A673 (cell line): ENCODE measurements around the gene CEP112.

Experiments
- EZH2 ChIP-seq: fragments of 200-600 bp; sonication (generic); IDR thresholded peaks from 2 replicates; pipeline ENCODE4 v1.6.1; 2017; ENCODE audit warnings: borderline replicate concordance, low read depth, mild to moderate bottlenecking, mixed read lengths, antibody characterized with exemption, low read length; ENCODE audit not compliant: poor library complexity, severe bottlenecking
- TF ChIP-seq, protein P1 (sequence below): fragments of 300-800, 200-600 bp; sonication (generic); conservative IDR thresholded peaks from 2 replicates; pipeline ENCODE4 v1.5.1; 2017; ENCODE audit warnings: low read depth, mild to moderate bottlenecking, antibody characterized with exemption, low read length, moderate library complexity, mixed read lengths

DNA sequence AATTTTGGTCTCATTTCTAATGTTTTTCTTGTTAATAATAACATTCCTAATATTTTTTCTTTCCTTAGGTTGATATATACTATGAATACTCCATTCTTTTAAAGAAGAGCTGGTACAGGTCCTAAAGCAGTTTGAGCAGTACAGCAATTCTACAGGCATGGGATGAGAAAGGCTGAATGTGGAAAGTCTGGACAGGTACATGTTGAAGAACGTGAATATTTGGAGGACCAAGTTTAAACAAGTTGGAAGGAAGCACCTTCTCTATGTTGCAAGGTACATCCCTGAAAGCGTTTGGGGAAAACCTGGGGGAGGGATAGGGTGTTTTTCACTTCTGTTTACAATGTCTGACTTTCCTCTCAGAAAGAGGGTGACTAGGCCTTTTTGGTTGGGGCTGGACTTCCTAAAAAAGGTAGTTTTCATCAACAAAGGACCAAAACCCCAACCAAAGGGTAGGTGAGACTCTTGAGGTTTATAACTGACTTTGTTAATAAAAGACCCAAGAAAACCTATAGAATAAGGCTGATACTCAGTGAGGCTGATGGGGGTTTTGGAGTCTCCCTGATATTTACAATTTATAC lies 534.6 kb downstream of the CEP112 start:
- TF ChIP-seq, protein P1, sequence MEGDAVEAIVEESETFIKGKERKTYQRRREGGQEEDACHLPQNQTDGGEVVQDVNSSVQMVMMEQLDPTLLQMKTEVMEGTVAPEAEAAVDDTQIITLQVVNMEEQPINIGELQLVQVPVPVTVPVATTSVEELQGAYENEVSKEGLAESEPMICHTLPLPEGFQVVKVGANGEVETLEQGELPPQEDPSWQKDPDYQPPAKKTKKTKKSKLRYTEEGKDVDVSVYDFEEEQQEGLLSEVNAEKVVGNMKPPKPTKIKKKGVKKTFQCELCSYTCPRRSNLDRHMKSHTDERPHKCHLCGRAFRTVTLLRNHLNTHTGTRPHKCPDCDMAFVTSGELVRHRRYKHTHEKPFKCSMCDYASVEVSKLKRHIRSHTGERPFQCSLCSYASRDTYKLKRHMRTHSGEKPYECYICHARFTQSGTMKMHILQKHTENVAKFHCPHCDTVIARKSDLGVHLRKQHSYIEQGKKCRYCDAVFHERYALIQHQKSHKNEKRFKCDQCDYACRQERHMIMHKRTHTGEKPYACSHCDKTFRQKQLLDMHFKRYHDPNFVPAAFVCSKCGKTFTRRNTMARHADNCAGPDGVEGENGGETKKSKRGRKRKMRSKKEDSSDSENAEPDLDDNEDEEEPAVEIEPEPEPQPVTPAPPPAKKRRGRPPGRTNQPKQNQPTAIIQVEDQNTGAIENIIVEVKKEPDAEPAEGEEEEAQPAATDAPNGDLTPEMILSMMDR = no peak
- no peak for TF ChIP-seq EZH2
